ENCODE data around the gene MMP26.

The MMP26 gene

GRCh38 chr11:4664183-4664582 lies 40.4 kb upstream of the MMP26 start:
- Histone ChIP-seq H3K27ac (ENCODE audit: low read depth, low read length) (no peak overlapping the region), H3K79me2 (ENCODE audit: insufficient read depth, low read length) (no peaks in the 10 kb centered on the region), H3K27me3 (ENCODE audit: low read length) (no peaks in the 10 kb centered on the region), H3K4me2 (ENCODE audit: low read depth, low read length, poor library complexity, severe bottlenecking) (no peak overlapping the region), H3F3A (ENCODE audit: insufficient read depth) (no peaks in the 10 kb centered on the region), H3K9me2 (replicated peaks; ENCODE audit: insufficient read depth, low read length) (no peaks in the 10 kb centered on the region), H4K20me1 (ENCODE audit: low read depth, low read length) (no peaks in the 10 kb centered on the region), H2AFZ (ENCODE audit: low read depth, low read length, severe bottlenecking) (no peak overlapping the region), H3K9ac (ENCODE audit: low read length) (no peak overlapping the region), H3K4me3 (ENCODE audit: insufficient read depth, low read length, poor library complexity, severe bottlenecking) (no peak overlapping the region), H3K36me3 (ENCODE audit: low read length) (no peaks in the 10 kb centered on the region), H3K9me3 (ENCODE audit: insufficient read depth, low read length) (no peaks in the 10 kb centered on the region)
- no peak for TF ChIP-seq CTCF (IDR thresholded peaks at IDR 0.05; ENCODE audit: insufficient read depth, low read length, poor library complexity, severe bottlenecking)
- no peak for TF ChIP-seq EZH2phosphoT487 (conservative IDR thresholded peaks at IDR 0.05; ENCODE audit: low read length)

GRCh38 chr11:4664786-4665185 lies 39.8 kb upstream of the MMP26 start:
- Histone ChIP-seq H3K9me3 (ENCODE audit: insufficient read depth, low read length) (no peaks in the 10 kb centered on the region), H3K9me2 (replicated peaks; ENCODE audit: insufficient read depth, low read length) (no peaks in the 10 kb centered on the region), H3K4me2 (ENCODE audit: low read depth, low read length, poor library complexity, severe bottlenecking) (no peak overlapping the region), H3K36me3 (ENCODE audit: low read length) (no peaks in the 10 kb centered on the region), H3K9ac (ENCODE audit: low read length) (no peak overlapping the region), H3K27ac (ENCODE audit: low read depth, low read length) (no peak overlapping the region), H4K20me1 (ENCODE audit: low read depth, low read length) (no peaks in the 10 kb centered on the region), H2AFZ (ENCODE audit: low read depth, low read length, severe bottlenecking) (no peak overlapping the region), H3K4me3 (ENCODE audit: insufficient read depth, low read length, poor library complexity, severe bottlenecking) (no peak overlapping the region), H3K27me3 (ENCODE audit: low read length) (no peaks in the 10 kb centered on the region), H3K79me2 (ENCODE audit: insufficient read depth, low read length) (no peaks in the 10 kb centered on the region), H3F3A (ENCODE audit: insufficient read depth) (no peaks in the 10 kb centered on the region)
- TF ChIP-seq CTCF (IDR thresholded peaks at IDR 0.05; ENCODE audit: insufficient read depth, low read length, poor library complexity, severe bottlenecking) (no peak), EZH2phosphoT487 (conservative IDR thresholded peaks at IDR 0.05; ENCODE audit: low read length) (no peak)

GRCh38 chr11:4665424-4665823 lies 39.2 kb upstream of the MMP26 start:
- no peak for TF ChIP-seq CTCF (IDR thresholded peaks at IDR 0.05; ENCODE audit: insufficient read depth, low read length, poor library complexity, severe bottlenecking)
- no peak for TF ChIP-seq EZH2phosphoT487 (conservative IDR thresholded peaks at IDR 0.05; ENCODE audit: low read length)

More at GRCh38 chr11:4665424-4665823, 39.2 kb upstream of the MMP26 start:
- Histone ChIP-seq H3K27me3 (ENCODE audit: low read length) (no peaks in the 10 kb centered on the region), H3K79me2 (ENCODE audit: insufficient read depth, low read length) (no peaks in the 10 kb centered on the region), H3K9me2 (replicated peaks; ENCODE audit: insufficient read depth, low read length) (no peaks in the 10 kb centered on the region), H3K27ac (ENCODE audit: low read depth, low read length) (no peak overlapping the region), H3F3A (ENCODE audit: insufficient read depth) (no peaks in the 10 kb centered on the region), H3K4me2 (ENCODE audit: low read depth, low read length, poor library complexity, severe bottlenecking) (no peak overlapping the region), H3K36me3 (ENCODE audit: low read length) (no peaks in the 10 kb centered on the region), H2AFZ (ENCODE audit: low read depth, low read length, severe bottlenecking) (no peak overlapping the region), H4K20me1 (ENCODE audit: low read depth, low read length) (no peaks in the 10 kb centered on the region), H3K9me3 (ENCODE audit: insufficient read depth, low read length) (no peaks in the 10 kb centered on the region), H3K9ac (ENCODE audit: low read length) (no peak overlapping the region), H3K4me3 (ENCODE audit: insufficient read depth, low read length, poor library complexity, severe bottlenecking) (no peak overlapping the region)

All from SU-DHL-6 (cell line).